GM23338 (cell line): Measurements from ENCODE around the gene ARMC9. TPM values are rescaled to one million over a fixed set of nuclear protein-coding genes. Genes with fewer than 3 reads are reported as not detected.

Experiments used
- ATAC-seq: fragments of 200-7000 bp; cut with Tn5 transposase; 3 replicates; pipeline ENCODE4 v1.9.1; 2020
- DNase-seq: peaks from one replicate; pipeline ENCODE4 v3.0.0-alpha.2; 2015; ENCODE audit warnings: low spot score
- H2AFZ ChIP-seq: fragments of 200-600 bp; sonication (generic); 2 replicates; pipeline ENCODE4 v1.8.0; 2016; ENCODE audit warnings: antibody characterized with exemption, mild to moderate bottlenecking, moderate library complexity
- H3F3A ChIP-seq: fragments of 200-600 bp; sonication (generic); replicated peaks from 2 replicates; pipeline ENCODE4 v1.8.0; 2017; ENCODE audit warnings: antibody characterized with exemption, mixed run types, low read depth
- H3K27ac ChIP-seq: fragments of 200-600 bp; sonication (generic); 2 replicates; pipeline ENCODE4 v1.6.1; 2016; ENCODE audit warnings: low read depth
- H3K27me3 ChIP-seq: fragments of 200-600 bp; sonication (generic); 2 replicates; pipeline ENCODE4 v1.8.0; 2016; ENCODE audit warnings: mild to moderate bottlenecking, mixed run types, moderate library complexity; ENCODE audit not compliant: insufficient read depth
- H3K36me3 ChIP-seq: fragments of 200-600 bp; sonication (generic); 2 replicates; pipeline ENCODE4 v1.8.0; 2016; ENCODE audit warnings: mild to moderate bottlenecking; ENCODE audit not compliant: insufficient read depth
- H3K4me1 ChIP-seq: fragments of 200-600 bp; sonication (generic); 2 replicates; pipeline ENCODE4 v1.8.0; 2016; ENCODE audit warnings: mild to moderate bottlenecking, moderate library complexity; ENCODE audit not compliant: insufficient read depth
- H3K4me2 ChIP-seq: fragments of 200-600 bp; sonication (generic); 2 replicates; pipeline ENCODE4 v1.7.1; 2017; ENCODE audit warnings: mixed run types
- H3K4me3 ChIP-seq: fragments of 200-600 bp; sonication (generic); 2 replicates; pipeline ENCODE4 v1.6.1; 2016; ENCODE audit warnings: mixed run types
- H3K79me2 ChIP-seq: fragments of 200-600 bp; sonication (generic); replicated peaks from 2 replicates; pipeline ENCODE4 v1.8.0; 2017; ENCODE audit warnings: mild to moderate bottlenecking; ENCODE audit not compliant: insufficient read depth
- H3K9me2 ChIP-seq: fragments of 200-600 bp; sonication (generic); 2 replicates; pipeline ENCODE4 v1.8.0; 2017; ENCODE audit not compliant: insufficient read depth
- H4K20me1 ChIP-seq: fragments of 200-600 bp; sonication (generic); replicated peaks from 2 replicates; pipeline ENCODE4 v1.8.0; 2017; ENCODE audit warnings: mild to moderate bottlenecking; ENCODE audit not compliant: insufficient read depth
- H3K27ac Mint-ChIP-seq: 2 replicates; pipeline ENCODE4 v1.8.0; 2020; ENCODE audit warnings: inconsistent platforms, mild to moderate bottlenecking, moderate library complexity, mixed read lengths
- H3K27me3 Mint-ChIP-seq: 3 replicates; pipeline ENCODE4 v1.8.0; 2022; ENCODE audit warnings: low read depth, mild to moderate bottlenecking, moderate library complexity, mixed read lengths, inconsistent platforms; ENCODE audit not compliant: insufficient read depth, poor library complexity
- H3K36me3 Mint-ChIP-seq: 3 replicates; pipeline ENCODE4 v1.8.0; 2021; ENCODE audit warnings: low read depth, mild to moderate bottlenecking, inconsistent platforms, moderate library complexity, mixed read lengths
- H3K4me1 Mint-ChIP-seq: 3 replicates; pipeline ENCODE4 v1.8.0; 2020; ENCODE audit warnings: mild to moderate bottlenecking, inconsistent platforms, mixed read lengths
- H3K4me3 Mint-ChIP-seq: 3 replicates; pipeline ENCODE4 v1.8.0; 2021; ENCODE audit warnings: moderate library complexity, mild to moderate bottlenecking, inconsistent platforms, mixed read lengths
- H3K9me3 Mint-ChIP-seq: 3 replicates; pipeline ENCODE4 v1.8.0; 2020; ENCODE audit warnings: moderate library complexity, mild to moderate bottlenecking, inconsistent platforms, mixed read lengths
- CREB1 ChIP-seq: fragments of 250-450 bp; sonication (Bioruptor Pico); IDR thresholded peaks from 2 replicates; pipeline ENCODE4 v1.5.0; 2020; ENCODE audit warnings: low read depth, mild to moderate bottlenecking, moderate library complexity
- CTCF ChIP-seq, 2 experiments: fragments of 200-600 bp in 1 of 2; sonication (generic) in 1 of 2; conservative IDR thresholded peaks; 2 replicates each; pipeline versions ENCODE4 v1.5.1 to v1.6.1; 2016 to 2017; ENCODE audit warnings: antibody characterized with exemption in 2 of 2, low read depth in 2 of 2, mild to moderate bottlenecking in 2 of 2, moderate library complexity in 1 of 2
- ETS1 ChIP-seq: IDR thresholded peaks from 2 replicates; pipeline ENCODE4 v1.6.1; 2016; ENCODE audit warnings: antibody characterized with exemption
- EZH2 ChIP-seq: fragments of 200-600 bp; sonication (generic); IDR thresholded peaks from one replicate; pipeline ENCODE4 v1.8.0; 2017; ENCODE audit warnings: antibody characterized with exemption, mild to moderate bottlenecking, low read depth; ENCODE audit not compliant: unreplicated experiment
- EZH2phosphoT487 ChIP-seq: fragments of 200-600 bp; sonication (generic); IDR thresholded peaks from one replicate; pipeline ENCODE4 v1.8.1; 2018; ENCODE audit warnings: antibody characterized with exemption; ENCODE audit not compliant: unreplicated experiment
- JUNB ChIP-seq: IDR thresholded peaks from one replicate; pipeline ENCODE4 v1.6.1; 2016; ENCODE audit warnings: antibody characterized with exemption; ENCODE audit not compliant: unreplicated experiment
- NANOG ChIP-seq: IDR thresholded peaks from 2 replicates; pipeline ENCODE4 v1.6.1; 2016; ENCODE audit warnings: antibody characterized with exemption, borderline replicate concordance
- POLR2AphosphoS5 ChIP-seq: IDR thresholded peaks from 2 replicates; pipeline ENCODE4 v1.6.1; 2016; ENCODE audit warnings: antibody characterized with exemption, low read depth
- REST ChIP-seq: IDR thresholded peaks from one replicate; pipeline ENCODE4 v1.6.1; 2018; ENCODE audit warnings: antibody characterized with exemption; ENCODE audit not compliant: unreplicated experiment
- STAT1 ChIP-seq: IDR thresholded peaks from one replicate; pipeline ENCODE4 v1.6.1; 2016; ENCODE audit warnings: antibody characterized with exemption; ENCODE audit not compliant: unreplicated experiment
- ZNF114 ChIP-seq: fragments of 250-450 bp; sonication (Bioruptor Pico); IDR thresholded peaks from 2 replicates; pipeline ENCODE4 v1.5.0; 2020; ENCODE audit warnings: mild to moderate bottlenecking, moderate library complexity
- ZNF331 ChIP-seq: fragments of 250-450 bp; sonication (Bioruptor Pico); IDR thresholded peaks from 2 replicates; pipeline ENCODE4 v1.5.0; 2020; ENCODE audit warnings: low read depth, mild to moderate bottlenecking, moderate library complexity
- polyA plus RNA-seq: library from polyadenylated mRNA; unstranded; fragments of >200 nt; fragmentation: Nextera tagmentation; extraction: Ambion mirVana; gene quantifications from 2 replicates; pipeline ENCODE4 v1.2.1, GENCODE V29; 2016
- total RNA-seq: library from RNA; depleted of rRNA; stranded (reverse); fragments of >200 nt; shearing (Covaris generic); gene quantifications from 2 replicates; pipeline ENCODE4 v1.2.3, GENCODE V29; 2014
- TF ChIP-seq, protein P1 (sequence below): fragments of 250-450 bp; sonication (Bioruptor Pico); IDR thresholded peaks from 2 replicates; pipeline ENCODE4 v1.5.0; 2020; ENCODE audit warnings: mild to moderate bottlenecking, moderate library complexity

The ARMC9 gene
- total and polyA plus RNA-seq, 2 experiments from 2014 or later: 29.2 to 56.0 TPM

GRCh38 chr2:231300722-231301076 is 102.3 kb downstream of the ARMC9 start:
- H3K4me1 Mint-ChIP-seq: peaks cover 23% of the 10 kb centered on the region
- ATAC-seq: no peak

More at GRCh38 chr2:231300722-231301076, 102.3 kb downstream of the ARMC9 start:
- Histone ChIP-seq H3K36me3 (no peaks in the 10 kb centered on the region), H3K4me1 (no peaks in the 10 kb centered on the region; the same call in 1 of the 2 replicates), H3K27ac (no peak overlapping the region), H4K20me1 (no peaks in the 10 kb centered on the region), H3F3A (0 out of 2 replicates have a peak, but pooled peaks cover 14% of the 10 kb centered on the region), H3K4me3 (no peak overlapping the region), H3K9me2 (no peaks in the 10 kb centered on the region), H3K79me2 (no peaks in the 10 kb centered on the region), H3K4me2 (no peak overlapping the region), H3K27me3 (no peaks in the 10 kb centered on the region), H2AFZ (no peak overlapping the region)
- H3K36me3 Mint-ChIP-seq: no peaks in the 10 kb centered on the region; the same call in 1 of the 3 replicates
- no peaks in the 10 kb centered on the region for H3K9me3 Mint-ChIP-seq
- H3K4me3 Mint-ChIP-seq: no peak overlapping the region
- TF ChIP-seq JUNB (no peak), EZH2 (no peak), ZNF114 (CRISPR knock-in tag) (no peak), POLR2AphosphoS5 (no peak), REST (no peak), EZH2phosphoT487 (no peak), NANOG (no peak), ZNF331 (CRISPR knock-in tag) (no peak), ETS1 (no peak), CTCF (conservative IDR thresholded peaks at IDR 0.05; ENCODE audit: low read depth in 2 of 2) (no peak), STAT1 (no peak), CREB1 (no peak)
- TF ChIP-seq, protein P1, sequence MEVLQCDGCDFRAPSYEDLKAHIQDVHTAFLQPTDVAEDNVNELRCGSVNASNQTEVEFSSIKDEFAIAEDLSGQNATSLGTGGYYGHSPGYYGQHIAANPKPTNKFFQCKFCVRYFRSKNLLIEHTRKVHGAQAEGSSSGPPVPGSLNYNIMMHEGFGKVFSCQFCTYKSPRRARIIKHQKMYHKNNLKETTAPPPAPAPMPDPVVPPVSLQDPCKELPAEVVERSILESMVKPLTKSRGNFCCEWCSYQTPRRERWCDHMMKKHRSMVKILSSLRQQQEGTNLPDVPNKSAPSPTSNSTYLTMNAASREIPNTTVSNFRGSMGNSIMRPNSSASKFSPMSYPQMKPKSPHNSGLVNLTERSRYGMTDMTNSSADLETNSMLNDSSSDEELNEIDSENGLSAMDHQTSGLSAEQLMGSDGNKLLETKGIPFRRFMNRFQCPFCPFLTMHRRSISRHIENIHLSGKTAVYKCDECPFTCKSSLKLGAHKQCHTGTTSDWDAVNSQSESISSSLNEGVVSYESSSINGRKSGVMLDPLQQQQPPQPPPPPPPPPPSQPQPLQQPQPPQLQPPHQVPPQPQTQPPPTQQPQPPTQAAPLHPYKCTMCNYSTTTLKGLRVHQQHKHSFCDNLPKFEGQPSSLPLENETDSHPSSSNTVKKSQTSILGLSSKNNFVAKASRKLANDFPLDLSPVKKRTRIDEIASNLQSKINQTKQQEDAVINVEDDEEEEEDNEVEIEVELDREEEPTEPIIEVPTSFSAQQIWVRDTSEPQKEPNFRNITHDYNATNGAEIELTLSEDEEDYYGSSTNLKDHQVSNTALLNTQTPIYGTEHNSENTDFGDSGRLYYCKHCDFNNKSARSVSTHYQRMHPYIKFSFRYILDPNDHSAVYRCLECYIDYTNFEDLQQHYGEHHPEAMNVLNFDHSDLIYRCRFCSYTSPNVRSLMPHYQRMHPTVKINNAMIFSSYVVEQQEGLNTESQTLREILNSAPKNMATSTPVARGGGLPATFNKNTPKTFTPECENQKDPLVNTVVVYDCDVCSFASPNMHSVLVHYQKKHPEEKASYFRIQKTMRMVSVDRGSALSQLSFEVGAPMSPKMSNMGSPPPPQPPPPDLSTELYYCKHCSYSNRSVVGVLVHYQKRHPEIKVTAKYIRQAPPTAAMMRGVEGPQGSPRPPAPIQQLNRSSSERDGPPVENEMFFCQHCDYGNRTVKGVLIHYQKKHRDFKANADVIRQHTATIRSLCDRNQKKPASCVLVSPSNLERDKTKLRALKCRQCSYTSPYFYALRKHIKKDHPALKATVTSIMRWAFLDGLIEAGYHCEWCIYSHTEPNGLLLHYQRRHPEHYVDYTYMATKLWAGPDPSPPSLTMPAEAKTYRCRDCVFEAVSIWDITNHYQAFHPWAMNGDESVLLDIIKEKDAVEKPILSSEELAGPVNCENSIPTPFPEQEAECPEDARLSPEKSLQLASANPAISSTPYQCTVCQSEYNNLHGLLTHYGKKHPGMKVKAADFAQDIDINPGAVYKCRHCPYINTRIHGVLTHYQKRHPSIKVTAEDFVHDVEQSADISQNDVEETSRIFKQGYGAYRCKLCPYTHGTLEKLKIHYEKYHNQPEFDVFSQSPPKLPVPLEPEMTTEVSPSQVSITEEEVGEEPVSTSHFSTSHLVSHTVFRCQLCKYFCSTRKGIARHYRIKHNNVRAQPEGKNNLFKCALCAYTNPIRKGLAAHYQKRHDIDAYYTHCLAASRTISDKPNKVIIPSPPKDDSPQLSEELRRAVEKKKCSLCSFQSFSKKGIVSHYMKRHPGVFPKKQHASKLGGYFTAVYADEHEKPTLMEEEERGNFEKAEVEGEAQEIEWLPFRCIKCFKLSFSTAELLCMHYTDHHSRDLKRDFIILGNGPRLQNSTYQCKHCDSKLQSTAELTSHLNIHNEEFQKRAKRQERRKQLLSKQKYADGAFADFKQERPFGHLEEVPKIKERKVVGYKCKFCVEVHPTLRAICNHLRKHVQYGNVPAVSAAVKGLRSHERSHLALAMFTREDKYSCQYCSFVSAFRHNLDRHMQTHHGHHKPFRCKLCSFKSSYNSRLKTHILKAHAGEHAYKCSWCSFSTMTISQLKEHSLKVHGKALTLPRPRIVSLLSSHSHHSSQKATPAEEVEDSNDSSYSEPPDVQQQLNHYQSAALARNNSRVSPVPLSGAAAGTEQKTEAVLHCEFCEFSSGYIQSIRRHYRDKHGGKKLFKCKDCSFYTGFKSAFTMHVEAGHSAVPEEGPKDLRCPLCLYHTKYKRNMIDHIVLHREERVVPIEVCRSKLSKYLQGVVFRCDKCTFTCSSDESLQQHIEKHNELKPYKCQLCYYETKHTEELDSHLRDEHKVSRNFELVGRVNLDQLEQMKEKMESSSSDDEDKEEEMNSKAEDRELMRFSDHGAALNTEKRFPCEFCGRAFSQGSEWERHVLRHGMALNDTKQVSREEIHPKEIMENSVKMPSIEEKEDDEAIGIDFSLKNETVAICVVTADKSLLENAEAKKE (CRISPR knock-in tag): no peak
- DNase-seq: no peak
- no peak overlapping the region for H3K27ac Mint-ChIP-seq
- no peaks in the 10 kb centered on the region for H3K27me3 Mint-ChIP-seq
